Bronchial epithelial cell (primary cell): ENCODE measurements around the gene ESF1. TPM values are rescaled to one million over a fixed set of nuclear protein-coding genes. Genes with fewer than 3 reads are reported as not detected.

ENCODE experiments used
- DNase-seq: peaks from one replicate; pipeline ENCODE4 v3.0.0-alpha.2; 2010; ENCODE audit warnings: low read depth
- FAIRE-seq: peaks from 2 replicates; lab custom pipeline; 2011; peaks lifted over from hg19 to GRCh38; lab: Jason Lieb, UNC
- H3K27me3 ChIP-seq: 2 replicates; pipeline ENCODE4 v1.5.1; 2011; ENCODE audit warnings: low read length; ENCODE audit not compliant: control insufficient read depth, insufficient read depth
- H3K36me3 ChIP-seq: 2 replicates; pipeline ENCODE4 v1.5.1; 2011; ENCODE audit warnings: low read length; ENCODE audit not compliant: control insufficient read depth, insufficient read depth
- H3K4me3 ChIP-seq: 2 replicates; pipeline ENCODE4 v1.5.1; 2011; ENCODE audit warnings: mild to moderate bottlenecking, low read depth, low read length, control low read depth
- total RNA-seq: library from RNA; depleted of rRNA; stranded (reverse); fragments of >200 nt; gene quantifications from 2 replicates; pipeline ENCODE4 v1.2.1, GENCODE V29; 2014
- TF ChIP-seq, protein P1 (sequence below): IDR thresholded peaks from 2 replicates; pipeline ENCODE4 v1.5.1; 2011; ENCODE audit warnings: mild to moderate bottlenecking, moderate library complexity, low read length, control low read depth, inconsistent platforms; ENCODE audit not compliant: insufficient read depth, severe bottlenecking

Gene ESF1
- total RNA-seq, 1 donor from 2014 or later: 16.6 TPM

DNA sequence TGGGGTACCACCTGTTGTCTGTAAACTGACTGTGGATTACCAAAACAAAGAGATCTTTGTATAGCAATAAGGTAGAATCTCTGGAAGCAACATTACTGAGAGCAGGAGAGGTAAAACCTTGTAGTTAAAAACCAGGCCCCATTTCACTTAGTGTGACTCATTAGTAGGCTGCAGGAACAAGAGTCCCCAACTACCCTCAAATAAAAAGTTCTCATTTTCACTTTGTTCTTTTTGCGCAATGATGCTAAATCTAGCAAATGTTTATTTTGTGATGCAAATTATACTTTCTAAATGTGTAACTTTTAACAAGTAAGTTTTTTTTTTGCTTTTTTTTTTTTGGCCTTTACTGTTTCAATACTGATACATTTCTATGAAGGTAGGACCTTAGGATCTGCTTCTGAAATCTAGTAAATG lies 67.1 kb downstream of the ESF1 start:
- DNase-seq: no peak
- Histone ChIP-seq H3K27me3 (no peaks in the 10 kb centered on the region), H3K36me3 (peaks cover 2% of the 10 kb centered on the region), H3K4me3 (no peak overlapping the region)
- TF ChIP-seq, protein P1, sequence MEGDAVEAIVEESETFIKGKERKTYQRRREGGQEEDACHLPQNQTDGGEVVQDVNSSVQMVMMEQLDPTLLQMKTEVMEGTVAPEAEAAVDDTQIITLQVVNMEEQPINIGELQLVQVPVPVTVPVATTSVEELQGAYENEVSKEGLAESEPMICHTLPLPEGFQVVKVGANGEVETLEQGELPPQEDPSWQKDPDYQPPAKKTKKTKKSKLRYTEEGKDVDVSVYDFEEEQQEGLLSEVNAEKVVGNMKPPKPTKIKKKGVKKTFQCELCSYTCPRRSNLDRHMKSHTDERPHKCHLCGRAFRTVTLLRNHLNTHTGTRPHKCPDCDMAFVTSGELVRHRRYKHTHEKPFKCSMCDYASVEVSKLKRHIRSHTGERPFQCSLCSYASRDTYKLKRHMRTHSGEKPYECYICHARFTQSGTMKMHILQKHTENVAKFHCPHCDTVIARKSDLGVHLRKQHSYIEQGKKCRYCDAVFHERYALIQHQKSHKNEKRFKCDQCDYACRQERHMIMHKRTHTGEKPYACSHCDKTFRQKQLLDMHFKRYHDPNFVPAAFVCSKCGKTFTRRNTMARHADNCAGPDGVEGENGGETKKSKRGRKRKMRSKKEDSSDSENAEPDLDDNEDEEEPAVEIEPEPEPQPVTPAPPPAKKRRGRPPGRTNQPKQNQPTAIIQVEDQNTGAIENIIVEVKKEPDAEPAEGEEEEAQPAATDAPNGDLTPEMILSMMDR: no peak
- no peak for FAIRE-seq

GRCh38 chr20:13715171-13715570 lies 69.5 kb downstream of the ESF1 start:
- H3K36me3 ChIP-seq: peaks cover 2% of the 10 kb centered on the region
- FAIRE-seq: no peak
- no peak overlapping the region for H3K4me3 ChIP-seq
- DNase-seq: no peak
- no peaks in the 10 kb centered on the region for H3K27me3 ChIP-seq
- TF ChIP-seq, protein P1: no peak

DNA sequence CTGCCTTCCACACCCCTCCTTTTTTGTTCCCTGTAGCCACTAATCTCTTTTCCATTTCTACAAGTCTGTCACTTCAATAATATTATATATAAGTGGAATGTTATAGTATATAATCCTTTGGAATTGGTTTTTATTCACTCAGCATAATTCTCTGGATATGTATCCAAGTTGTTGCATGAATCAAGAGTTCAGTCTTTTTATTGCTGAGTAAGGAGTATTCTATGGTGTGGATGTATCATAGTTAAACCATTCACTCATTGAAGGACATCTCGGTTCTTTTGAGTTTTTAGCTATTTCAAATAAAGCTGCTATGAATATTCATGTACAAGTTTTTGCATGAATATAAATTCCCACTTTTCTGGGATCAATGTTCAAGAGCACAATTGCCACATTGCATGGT lies 76.5 kb downstream of the ESF1 start:
- Histone ChIP-seq H3K4me3 (no peak overlapping the region), H3K27me3 (no peaks in the 10 kb centered on the region), H3K36me3 (no peaks in the 10 kb centered on the region)
- TF ChIP-seq, protein P1: no peak
- no peak for FAIRE-seq
- no peak for DNase-seq

DNA sequence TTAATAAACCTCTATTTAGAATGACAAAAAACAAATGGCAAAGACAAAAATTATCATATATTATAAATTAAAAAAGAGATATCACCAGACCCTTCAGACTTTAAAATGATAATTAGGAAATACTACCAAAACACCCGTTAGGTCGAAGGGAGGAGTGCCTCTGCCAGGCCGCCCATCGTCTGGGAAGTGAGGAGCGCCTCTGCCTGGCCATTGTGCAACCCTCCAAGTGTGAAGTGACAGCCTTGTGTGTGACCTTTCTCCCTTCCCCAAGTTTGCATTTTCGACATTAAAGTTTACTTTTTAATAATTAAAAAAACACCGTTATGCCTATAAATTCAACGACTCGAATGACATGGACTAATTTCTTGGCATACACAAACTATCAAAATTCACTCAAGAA lies 81.5 kb downstream of the ESF1 start:
- no peak for DNase-seq
- Histone ChIP-seq H3K27me3 (no peaks in the 10 kb centered on the region), H3K36me3 (no peaks in the 10 kb centered on the region), H3K4me3 (no peak overlapping the region)
- TF ChIP-seq, protein P1: no peak
- FAIRE-seq: no peak

DNA sequence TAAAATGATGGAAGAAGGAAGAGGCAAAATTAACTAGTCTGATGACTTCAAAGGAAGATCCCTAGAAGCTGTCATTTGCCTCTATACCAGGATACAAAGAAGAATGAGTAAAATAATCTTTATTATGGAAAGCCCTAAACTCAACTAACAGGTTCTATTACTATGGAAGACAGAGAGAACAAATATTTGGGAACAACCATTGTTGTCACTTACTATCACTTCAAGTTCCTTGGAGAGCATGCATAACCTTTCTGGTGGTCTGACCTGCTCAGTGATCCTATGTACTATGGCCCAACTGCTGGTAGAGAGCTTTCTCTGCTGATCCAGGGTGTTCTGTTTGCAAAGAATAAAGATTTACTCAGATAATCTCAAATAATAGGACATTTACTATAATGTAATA lies 83.2 kb downstream of the ESF1 start:
- H3K4me3 ChIP-seq: no peak overlapping the region
- TF ChIP-seq, protein P1: no peak
- DNase-seq (no peak), FAIRE-seq (no peak)
- H3K36me3 ChIP-seq: no peaks in the 10 kb centered on the region
- H3K27me3 ChIP-seq: no peaks in the 10 kb centered on the region

DNA sequence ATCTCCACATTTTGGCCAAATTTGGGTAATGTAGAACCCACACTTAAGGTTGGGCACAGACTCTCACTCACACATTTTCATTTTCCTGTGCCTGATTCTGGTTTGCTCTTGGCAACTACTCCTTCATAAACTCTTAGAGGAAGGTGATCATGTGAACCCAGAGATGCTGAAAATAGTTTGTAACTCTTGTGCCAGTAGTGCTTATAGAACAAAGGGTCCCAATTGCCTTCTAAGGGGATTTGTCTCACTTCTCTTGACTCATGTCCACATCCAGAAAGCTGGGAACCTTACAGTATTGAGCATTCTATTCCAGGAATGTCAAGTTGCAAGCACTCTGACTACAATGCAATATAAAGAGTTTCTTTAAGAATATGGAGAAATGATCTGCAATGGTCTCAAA lies 84.0 kb downstream of the ESF1 start:
- no peak overlapping the region for H3K4me3 ChIP-seq
- FAIRE-seq: no peak
- TF ChIP-seq, protein P1: no peak
- no peak for DNase-seq
- H3K36me3 ChIP-seq: no peaks in the 10 kb centered on the region
- H3K27me3 ChIP-seq: no peaks in the 10 kb centered on the region
